HepG2 (cell line): ENCODE data around the gene GOSR1.
"Not testable (repeated sequence)": the region's sequence is repeated elsewhere in the genome, so short reads cannot be mapped to it uniquely, and the experiment has no call there.

Source experiments
- BCL3 ChIP-seq: sonication (generic); formaldehyde crosslinking; IDR thresholded peaks from 2 replicates; pipeline ENCODE4 v1.5.1; 2020; ENCODE audit warnings: mild to moderate bottlenecking, missing genetic modification reagents, moderate library complexity
- CTCF ChIP-seq: sonication (generic); formaldehyde crosslinking; IDR thresholded peaks from 2 replicates; pipeline ENCODE4 v1.5.0; 2020; ENCODE audit warnings: mild to moderate bottlenecking, missing genetic modification reagents, moderate library complexity
- MLX ChIP-seq: IDR thresholded peaks from 2 replicates; pipeline ENCODE4 v1.6.1; 2016
- NCOA2 ChIP-seq: sonication (generic); formaldehyde crosslinking; IDR thresholded peaks from 2 replicates; pipeline ENCODE4 v1.8.0; 2022; ENCODE audit warnings: inconsistent platforms
- TCF12 ChIP-seq, 2 experiments: fragments of 450-650 bp in 1 of 2; sonication (generic) in 1 of 2; formaldehyde crosslinking in 1 of 2; IDR thresholded peaks; 2 replicates each; pipeline versions ENCODE4 v1.6.1 to v1.8.0; 2017 to 2022; ENCODE audit warnings: antibody characterized with exemption in 1 of 2, mild to moderate bottlenecking in 1 of 2, missing genetic modification reagents in 1 of 2, moderate library complexity in 1 of 2
- YY1 ChIP-seq: IDR thresholded peaks from 2 replicates; pipeline ENCODE4 v1.6.1; 2011; ENCODE audit warnings: low read length, low read depth, moderate library complexity, mild to moderate bottlenecking; ENCODE audit not compliant: insufficient read depth, insufficient replicate concordance
- TF ChIP-seq, protein P1 (sequence below): sonication (generic); formaldehyde crosslinking; IDR thresholded peaks from 2 replicates; pipeline ENCODE4 v1.4.0; 2020; ENCODE audit warnings: missing genetic modification reagents

DNA sequence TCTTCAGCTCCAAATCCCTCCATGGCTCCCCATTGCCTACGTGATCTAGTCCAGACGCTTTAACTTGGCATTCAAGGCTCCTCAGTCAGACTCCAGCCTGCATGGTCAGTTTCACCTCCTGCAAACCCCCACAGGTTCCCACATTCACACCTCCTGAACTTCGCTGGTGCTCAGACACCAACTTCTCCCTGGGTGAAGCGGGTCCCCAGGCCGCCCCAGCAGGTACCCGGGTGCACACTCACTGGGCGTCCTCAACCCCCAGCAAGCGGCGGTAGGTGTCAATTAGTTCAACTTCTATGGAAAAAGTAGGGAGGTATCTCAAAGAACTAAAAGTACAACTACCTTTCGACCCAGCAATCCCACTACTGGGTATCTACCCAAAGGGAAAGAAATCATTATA, 97.6 kb downstream of the GOSR1 start:
- not testable (repeated sequence) for TF ChIP-seq YY1; BCL3 (CRISPR knock-in tag); CTCF; TCF12 (IDR thresholded peaks at IDR 0.05); TCF12 (CRISPR knock-in tag; IDR thresholded peaks at IDR 0.05); NCOA2 (CRISPR knock-in tag); MLX (CRISPR knock-in tag)
- TF ChIP-seq, protein P1, sequence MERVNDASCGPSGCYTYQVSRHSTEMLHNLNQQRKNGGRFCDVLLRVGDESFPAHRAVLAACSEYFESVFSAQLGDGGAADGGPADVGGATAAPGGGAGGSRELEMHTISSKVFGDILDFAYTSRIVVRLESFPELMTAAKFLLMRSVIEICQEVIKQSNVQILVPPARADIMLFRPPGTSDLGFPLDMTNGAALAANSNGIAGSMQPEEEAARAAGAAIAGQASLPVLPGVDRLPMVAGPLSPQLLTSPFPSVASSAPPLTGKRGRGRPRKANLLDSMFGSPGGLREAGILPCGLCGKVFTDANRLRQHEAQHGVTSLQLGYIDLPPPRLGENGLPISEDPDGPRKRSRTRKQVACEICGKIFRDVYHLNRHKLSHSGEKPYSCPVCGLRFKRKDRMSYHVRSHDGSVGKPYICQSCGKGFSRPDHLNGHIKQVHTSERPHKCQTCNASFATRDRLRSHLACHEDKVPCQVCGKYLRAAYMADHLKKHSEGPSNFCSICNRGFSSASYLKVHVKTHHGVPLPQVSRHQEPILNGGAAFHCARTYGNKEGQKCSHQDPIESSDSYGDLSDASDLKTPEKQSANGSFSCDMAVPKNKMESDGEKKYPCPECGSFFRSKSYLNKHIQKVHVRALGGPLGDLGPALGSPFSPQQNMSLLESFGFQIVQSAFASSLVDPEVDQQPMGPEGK (CRISPR knock-in tag), result not testable (repeated sequence)
